Panc1 (cell line): ENCODE data around the gene MEIS2. TPM values are rescaled to one million over a fixed set of nuclear protein-coding genes. Genes with fewer than 3 reads are reported as not detected.

Experiments used
- ATAC-seq: fragments of 200-7000 bp; cut with Tn5 transposase; 2 replicates; pipeline ENCODE4 v1.9.1; 2020; ENCODE audit warnings: mild to moderate bottlenecking, moderate library complexity
- BruUV-seq: library from RNA; stranded (reverse); fragments of 400-500 nt; replicated peaks from 2 replicates; lab custom pipeline; 2021; lab: Mats Ljungman, UMichigan
- CTCF ChIA-PET: fragments of 300-600 bp; sonication (Branson Sonifier 250); formaldehyde crosslinking; loops from one replicate; lab custom pipeline; 2022; ENCODE audit warnings: antibody characterized with exemption; lab: Charles Lee
- POLR2A ChIA-PET: fragments of 300-600 bp; sonication (Branson Sonifier 250); formaldehyde crosslinking; loops from one replicate; lab custom pipeline; 2022; ENCODE audit warnings: antibody characterized with exemption; lab: Charles Lee
- DNase-seq: peaks from one replicate; pipeline ENCODE4 v3.0.0-alpha.2; 2010; ENCODE audit warnings: low read depth, low spot score
- H3K27ac ChIP-seq: 2 replicates; pipeline ENCODE4 v1.5.1; 2011; ENCODE audit warnings: mild to moderate bottlenecking, low read length, inconsistent platforms
- H3K27me3 ChIP-seq: fragments of 200-500 bp; sonication (Bioruptor generic); 2 replicates; pipeline ENCODE4 v1.6.0; 2014; ENCODE audit warnings: low read length, inconsistent platforms; ENCODE audit not compliant: control insufficient read depth, insufficient read depth
- H3K36me3 ChIP-seq: fragments of 200-500 bp; sonication (Bioruptor generic); 2 replicates; pipeline ENCODE4 v1.5.1; 2014; ENCODE audit warnings: inconsistent platforms, mild to moderate bottlenecking, low read length, moderate library complexity; ENCODE audit not compliant: control insufficient read depth, insufficient read depth
- H3K4me1 ChIP-seq: 2 replicates; pipeline ENCODE4 v1.5.1; 2011; ENCODE audit warnings: inconsistent platforms, mild to moderate bottlenecking, low read length, moderate library complexity; ENCODE audit not compliant: control insufficient read depth, insufficient read depth
- H3K4me3 ChIP-seq, 2 experiments: 2 replicates each; pipeline ENCODE4 v1.5.1; 2011 to 2012; ENCODE audit warnings: low read depth in 2 of 2, low read length in 2 of 2, mild to moderate bottlenecking in 2 of 2, inconsistent platforms in 1 of 2, moderate library complexity in 1 of 2
- H3K9me3 ChIP-seq: fragments of 200-500 bp; sonication (Bioruptor generic); 2 replicates; pipeline ENCODE4 v1.5.1; 2014; ENCODE audit warnings: low read depth, mild to moderate bottlenecking, inconsistent platforms, low read length, moderate library complexity; ENCODE audit not compliant: control insufficient read depth, insufficient read depth
- CTCF ChIP-seq: fragments of 450-650 bp; IDR thresholded peaks from 2 replicates; pipeline ENCODE4 v1.5.1; 2017; ENCODE audit warnings: mild to moderate bottlenecking
- POLR2AphosphoS5 ChIP-seq: IDR thresholded peaks from 2 replicates; pipeline ENCODE4 v1.6.1; 2012; ENCODE audit warnings: mild to moderate bottlenecking, low read depth, low read length, moderate library complexity
- REST ChIP-seq, 2 experiments: IDR thresholded peaks; 2 replicates each; pipeline ENCODE4 v1.6.1; 2011 to 2012; ENCODE audit warnings: low read depth in 2 of 2, control low read depth in 1 of 2, low read length in 1 of 2, mild to moderate bottlenecking in 1 of 2, moderate library complexity in 1 of 2; ENCODE audit not compliant: insufficient read depth in 1 of 2
- SIN3A ChIP-seq: IDR thresholded peaks from 2 replicates; pipeline ENCODE4 v1.6.1; 2012; ENCODE audit warnings: low read depth, mild to moderate bottlenecking, low read length, moderate library complexity, borderline replicate concordance; ENCODE audit not compliant: insufficient read depth
- TCF7L2 ChIP-seq: IDR thresholded peaks from 2 replicates; pipeline ENCODE4 v1.6.1; 2011; ENCODE audit warnings: mild to moderate bottlenecking, low read depth, low read length, inconsistent platforms
- in situ Hi-C: cut with HindIII; loops from 2 replicates; pipeline ENCODE4 v1.10.0; 2016; ENCODE audit warnings: low sequenced_read_pairs, low pct_unique_long_range_greater_than_20kb
- intact Hi-C: fragments of 100-400 bp; cut with micrococcal nuclease; formaldehyde crosslinking; loops from one replicate; pipeline ENCODE4 v1.10.0; 2022; ENCODE audit not compliant: unreplicated experiment
- total RNA-seq: library from RNA; stranded (reverse); gene quantifications from one replicate; pipeline ENCODE4 v1.2.1, GENCODE V29; 2021; ENCODE audit not compliant: unreplicated experiment

Gene MEIS2
- total RNA-seq, 1 experiment from 2014 or later = 9.3 TPM

GRCh38 chr15:36844534-36844998 lies 255.8 kb downstream of the MEIS2 start:
- no peak overlapping the region for H3K27ac ChIP-seq
- ATAC-seq (no peak), DNase-seq (no peak)
- ChIA-PET POLR2A (no interaction called here), CTCF (no interaction called here)
- no peaks in the 10 kb centered on the region for H3K36me3 ChIP-seq
- no peaks in the 10 kb centered on the region for H3K9me3 ChIP-seq
- no peak overlapping the region for H3K4me3 ChIP-seq
- in situ Hi-C loops (no loop called here), intact Hi-C loops (no loop called here)
- no peak for TF ChIP-seq CTCF
- no peak for TF ChIP-seq POLR2AphosphoS5
- no peak for TF ChIP-seq REST (IDR thresholded peaks at IDR 0.05; ENCODE audit: insufficient read depth in 1 of 2, low read depth in 2 of 2, low read length in 1 of 2)
- TF ChIP-seq SIN3A = no peak
- TF ChIP-seq TCF7L2 = no peak
- BruUV-seq = no TSS peak
- H3K27me3 ChIP-seq = 0 out of 2 replicates have a peak, but pooled peaks cover 5% of the 10 kb centered on the region
- H3K4me1 ChIP-seq = no peaks in the 10 kb centered on the region

- CTCF ChIA-PET = no interaction called here
- intact Hi-C loops = no loop called here
Measured at GRCh38 chr15:36843822-36844221, 256.5 kb downstream of the MEIS2 start.

More at GRCh38 chr15:36843822-36844221, 256.5 kb downstream of the MEIS2 start:
- ATAC-seq (no peak), DNase-seq (no peak)
- no TSS peak for BruUV-seq
- POLR2A ChIA-PET = no interaction called here
- in situ Hi-C loops = no loop called here
- H3K4me3 ChIP-seq = no peak overlapping the region
- no peaks in the 10 kb centered on the region for H3K9me3 ChIP-seq
- H3K36me3 ChIP-seq = no peaks in the 10 kb centered on the region
- no peak overlapping the region for H3K27ac ChIP-seq
- H3K27me3 ChIP-seq = 0 out of 2 replicates have a peak, but pooled peaks cover 5% of the 10 kb centered on the region
- TF ChIP-seq CTCF = no peak
- no peak for TF ChIP-seq TCF7L2
- no peak for TF ChIP-seq SIN3A
- TF ChIP-seq POLR2AphosphoS5 = no peak
- no peak for TF ChIP-seq REST (IDR thresholded peaks at IDR 0.05; ENCODE audit: insufficient read depth in 1 of 2, low read depth in 2 of 2, low read length in 1 of 2)
- H3K4me1 ChIP-seq = no peaks in the 10 kb centered on the region
